ENCODE results near the gene PDZD2. TPM values are rescaled to one million over a fixed set of nuclear protein-coding genes. Genes with fewer than 3 reads are reported as not detected.

The PDZD2 gene
- total RNA-seq, 5 donors from 2014 or later (not counting 1 experiment from before 2014, with no cell fraction given), result 0.66 to 2.2 (median 1.2) TPM

DNA sequence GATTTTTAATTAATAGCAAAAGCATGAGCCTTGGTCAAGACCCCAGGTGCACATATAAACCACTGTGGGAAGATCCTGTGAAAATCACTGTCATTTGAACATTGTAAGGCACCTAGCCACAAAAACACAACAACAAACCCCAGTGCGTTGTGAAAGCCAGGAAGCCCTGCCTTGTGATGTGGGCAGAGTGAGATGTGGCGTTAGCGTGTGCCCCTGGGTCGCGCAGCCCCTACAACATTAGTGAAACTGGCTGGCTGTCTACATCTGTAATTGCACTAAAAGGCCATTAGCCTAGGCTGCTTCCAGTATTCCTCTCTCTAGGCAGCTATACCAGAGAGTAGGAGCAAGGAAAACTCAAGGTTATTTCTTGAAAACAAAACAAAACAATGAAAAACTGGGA lies 21.1 kb upstream of the PDZD2 start:
- Histone ChIP-seq H3K27me3 (replicated peaks in 1 of 2; ENCODE audit: control insufficient read depth in 2 of 2, extremely low read depth in 1 of 2, insufficient read depth in 2 of 2, low read length in 1 of 2) (peaks cover 0 to 20% of the 10 kb centered on the region in 2 experiments), H3K36me3 (ENCODE audit: control insufficient read depth in 2 of 2, extremely low read depth in 1 of 2, insufficient read depth in 1 of 2, low read length in 1 of 2) (no peaks in the 10 kb centered on the region), H3K4me1 (ENCODE audit: control insufficient read depth in 1 of 2, extremely low read depth in 1 of 2, insufficient read depth in 2 of 2, low read length in 2 of 2) (peaks cover 0 to 2% of the 10 kb centered on the region in 2 experiments), H3K27ac (ENCODE audit: low read length) (no peak overlapping the region), H3K9me3 (no peaks in the 10 kb centered on the region), H3K4me3 (ENCODE audit: control insufficient read depth in 1 of 2, extremely low read depth in 1 of 2, low read length in 1 of 2) (no peak overlapping the region)
- Mint-ChIP-seq H3K4me3 (no peak overlapping the region), H3K36me3 (no peaks in the 10 kb centered on the region), H3K4me1 (peaks cover 4 to 7% (median 5%) of the 10 kb centered on the region in 3 donors), H3K27ac (no peak overlapping the region), H3K27me3 (peaks cover 33% of the 10 kb centered on the region in 2 donors), H3K9me3 (no peaks in the 10 kb centered on the region)
- ChIA-PET POLR2A (no interaction called here), CTCF (no interaction called here)
- 0% methylated on average over 3 of the region's 5 CpGs for WGBS (ENCODE audit: insufficient coverage)
- ATAC-seq (replicated peaks in 1 of 4) (no peak), DNase-seq (no peak)

DNA sequence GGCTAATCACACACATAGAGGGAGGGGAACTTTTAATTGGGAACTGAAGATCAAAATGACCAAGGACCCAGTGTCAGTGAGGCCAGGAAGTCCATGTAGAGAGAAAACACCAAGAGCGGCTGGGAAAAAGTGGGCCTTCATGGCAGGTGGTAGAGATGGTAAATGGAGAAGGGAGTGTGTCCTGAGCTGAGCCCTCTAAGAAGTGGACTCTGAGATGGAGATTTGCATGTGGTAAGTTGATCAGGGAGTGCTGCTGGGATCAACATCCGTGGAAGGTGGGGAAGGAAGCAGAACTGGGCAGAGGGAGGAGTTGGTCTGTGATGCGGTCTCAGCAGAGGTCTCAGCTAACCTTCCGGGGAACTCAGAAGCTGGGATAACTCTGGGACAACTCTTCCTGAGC lies 18.9 kb upstream of the PDZD2 start:
- no peaks in the 10 kb centered on the region for H3K36me3 ChIP-seq (ENCODE audit: control insufficient read depth in 2 of 2, extremely low read depth in 1 of 2, insufficient read depth in 1 of 2, low read length in 1 of 2)
- H3K27me3 ChIP-seq (replicated peaks in 1 of 2; ENCODE audit: control insufficient read depth in 2 of 2, extremely low read depth in 1 of 2, insufficient read depth in 2 of 2, low read length in 1 of 2), result peaks cover 0 to 23% of the 10 kb centered on the region in 2 experiments
- ChIA-PET CTCF (no interaction called here), POLR2A (no interaction called here)
- Mint-ChIP-seq H3K27ac (peak overlapping the region in 1 of 2 donors; percentile 44), H3K4me1 (peaks cover 4 to 7% (median 5%) of the 10 kb centered on the region in 3 donors), H3K27me3 (peaks cover 33 to 37% of the 10 kb centered on the region in 2 donors), H3K9me3 (no peaks in the 10 kb centered on the region), H3K36me3 (no peaks in the 10 kb centered on the region), H3K4me3 (no peak overlapping the region)
- H3K4me1 ChIP-seq (ENCODE audit: control insufficient read depth in 1 of 2, extremely low read depth in 1 of 2, insufficient read depth in 2 of 2, low read length in 2 of 2), result peaks cover 0 to 2% of the 10 kb centered on the region in 2 experiments
- ATAC-seq (replicated peaks in 1 of 4) (no peak), DNase-seq (no peak)
- no peak overlapping the region for H3K27ac ChIP-seq (ENCODE audit: low read length)
- H3K4me3 ChIP-seq (ENCODE audit: control insufficient read depth in 1 of 2, extremely low read depth in 1 of 2, low read length in 1 of 2), result no peak overlapping the region
- 88% methylated on average over 4 of the region's 4 CpGs for WGBS (ENCODE audit: insufficient coverage)
- H3K9me3 ChIP-seq, result no peaks in the 10 kb centered on the region

DNA sequence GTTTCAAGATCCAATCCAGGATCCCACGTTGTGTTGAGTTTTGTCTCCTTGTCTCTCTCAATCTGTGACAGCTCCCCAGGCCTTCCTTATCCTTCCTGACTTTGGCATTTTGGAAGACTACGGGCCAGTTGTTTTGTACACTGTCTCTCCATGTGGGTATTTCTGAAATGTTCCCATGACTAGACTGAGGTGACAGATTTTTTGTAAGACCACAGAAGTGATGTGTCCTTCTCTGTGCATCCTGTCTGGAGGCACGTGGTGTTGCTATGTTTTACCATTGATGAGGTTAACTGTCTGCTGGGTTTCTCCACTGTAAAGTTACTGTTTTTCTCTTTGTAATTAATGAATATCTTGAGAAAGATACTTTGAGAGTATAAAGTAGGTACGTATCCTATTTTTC lies 15.7 kb upstream of the PDZD2 start:
- no peaks in the 10 kb centered on the region for H3K36me3 Mint-ChIP-seq
- POLR2A ChIA-PET, result no interaction called here
- no peak overlapping the region for H3K4me3 Mint-ChIP-seq
- H3K9me3 Mint-ChIP-seq, result no peaks in the 10 kb centered on the region
- Histone ChIP-seq H3K4me3 (ENCODE audit: control insufficient read depth in 1 of 2, extremely low read depth in 1 of 2, low read length in 1 of 2) (no peak overlapping the region), H3K4me1 (ENCODE audit: control insufficient read depth in 1 of 2, extremely low read depth in 1 of 2, insufficient read depth in 2 of 2, low read length in 2 of 2) (no peaks in the 10 kb centered on the region), H3K27me3 (replicated peaks in 1 of 2; ENCODE audit: control insufficient read depth in 2 of 2, extremely low read depth in 1 of 2, insufficient read depth in 2 of 2, low read length in 1 of 2) (peaks cover 0 to 20% of the 10 kb centered on the region in 2 experiments), H3K9me3 (no peaks in the 10 kb centered on the region), H3K27ac (ENCODE audit: low read length) (no peak overlapping the region), H3K36me3 (ENCODE audit: control insufficient read depth in 2 of 2, extremely low read depth in 1 of 2, insufficient read depth in 1 of 2, low read length in 1 of 2) (no peaks in the 10 kb centered on the region)
- no peak overlapping the region for H3K27ac Mint-ChIP-seq
- no peak for ATAC-seq (replicated peaks in 1 of 4)
- no peak for DNase-seq
- H3K4me1 Mint-ChIP-seq, result peaks cover under 1 to 2% (median under 1%) of the 10 kb centered on the region in 3 donors
- no CpG with 5 or more reads among the region's 4 CpGs for WGBS (ENCODE audit: insufficient coverage)
- CTCF ChIA-PET, result no interaction called here
- H3K27me3 Mint-ChIP-seq, result peaks cover 24 to 26% of the 10 kb centered on the region in 2 donors

DNA sequence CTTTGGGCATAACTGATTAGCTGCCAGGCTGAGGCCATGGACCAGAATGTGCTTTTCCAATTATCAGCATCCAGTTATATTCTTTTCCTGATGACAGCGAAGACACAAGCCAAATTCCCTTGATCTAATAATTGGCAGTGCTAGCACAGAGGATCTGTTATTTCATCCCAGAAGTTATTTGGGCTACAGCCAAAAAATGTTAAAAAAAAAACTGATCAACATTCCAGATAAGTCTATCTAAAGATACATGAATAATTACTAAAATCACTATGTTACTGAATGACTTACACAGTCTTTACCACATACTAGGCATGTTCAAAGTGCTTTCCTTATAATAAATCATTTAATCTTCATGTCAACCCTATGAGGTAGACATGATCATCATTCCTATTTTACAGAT lies 13.5 kb upstream of the PDZD2 start:
- no peaks in the 10 kb centered on the region for H3K9me3 ChIP-seq
- Mint-ChIP-seq H3K9me3 (no peaks in the 10 kb centered on the region), H3K27me3 (peaks cover 14 to 32% of the 10 kb centered on the region in 2 donors), H3K27ac (no peak overlapping the region), H3K36me3 (no peaks in the 10 kb centered on the region), H3K4me1 (no peaks in the 10 kb centered on the region), H3K4me3 (no peak overlapping the region)
- POLR2A ChIA-PET, result no interaction called here
- CTCF ChIA-PET, result no interaction called here
- 71% methylated on average over 1 of the region's 1 CpG for WGBS (ENCODE audit: insufficient coverage)
- no peak overlapping the region for H3K4me3 ChIP-seq (ENCODE audit: control insufficient read depth in 1 of 2, extremely low read depth in 1 of 2, low read length in 1 of 2)
- no peak for ATAC-seq (replicated peaks in 1 of 4)
- H3K27me3 ChIP-seq (replicated peaks in 1 of 2; ENCODE audit: control insufficient read depth in 2 of 2, extremely low read depth in 1 of 2, insufficient read depth in 2 of 2, low read length in 1 of 2), result peaks cover 0 to 4% of the 10 kb centered on the region in 2 experiments
- no peak overlapping the region for H3K27ac ChIP-seq (ENCODE audit: low read length)
- H3K4me1 ChIP-seq (ENCODE audit: control insufficient read depth in 1 of 2, extremely low read depth in 1 of 2, insufficient read depth in 2 of 2, low read length in 2 of 2), result no peaks in the 10 kb centered on the region
- no peaks in the 10 kb centered on the region for H3K36me3 ChIP-seq (ENCODE audit: control insufficient read depth in 2 of 2, extremely low read depth in 1 of 2, insufficient read depth in 1 of 2, low read length in 1 of 2)
- no peak for DNase-seq

DNA sequence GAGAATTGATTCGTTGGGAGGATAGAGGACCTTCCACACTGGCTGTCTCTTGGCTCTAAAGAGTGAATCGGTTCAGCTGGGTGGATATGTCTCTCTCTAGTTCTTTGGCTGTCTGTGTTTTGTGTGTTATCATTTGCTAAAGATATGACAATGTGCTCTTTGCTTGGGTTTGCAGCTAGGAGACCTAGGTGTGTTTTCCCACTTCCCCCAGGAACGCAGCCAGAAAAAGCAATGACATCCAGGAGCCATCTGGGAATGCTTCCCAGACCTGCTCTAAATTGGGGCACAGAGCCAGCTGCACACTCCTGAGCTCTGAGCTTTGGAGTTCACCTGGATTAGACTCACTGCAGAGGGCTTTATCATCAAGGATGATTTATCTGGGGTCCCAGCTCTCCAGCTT lies 12.8 kb upstream of the PDZD2 start:
- CTCF ChIA-PET, result interaction anchor here in 1 of 2 donors (0.5 kb wide), 1 partner anchor 605 kb away, joined by 3 read pairs; no protein-coding TSS in a partner anchor
- WGBS (ENCODE audit: insufficient coverage), result 30% methylated on average over 2 of the region's 3 CpGs
- no peak for DNase-seq
- Mint-ChIP-seq H3K27me3 (peaks cover 16 to 40% of the 10 kb centered on the region in 2 donors), H3K4me3 (no peak overlapping the region), H3K9me3 (no peaks in the 10 kb centered on the region), H3K4me1 (no peaks in the 10 kb centered on the region), H3K36me3 (no peaks in the 10 kb centered on the region), H3K27ac (no peak overlapping the region)
- Histone ChIP-seq H3K36me3 (ENCODE audit: control insufficient read depth in 2 of 2, extremely low read depth in 1 of 2, insufficient read depth in 1 of 2, low read length in 1 of 2) (no peaks in the 10 kb centered on the region), H3K4me3 (ENCODE audit: control insufficient read depth in 1 of 2, extremely low read depth in 1 of 2, low read length in 1 of 2) (no peak overlapping the region), H3K9me3 (no peaks in the 10 kb centered on the region), H3K27ac (ENCODE audit: low read length) (no peak overlapping the region), H3K4me1 (ENCODE audit: control insufficient read depth in 1 of 2, extremely low read depth in 1 of 2, insufficient read depth in 2 of 2, low read length in 2 of 2) (no peaks in the 10 kb centered on the region), H3K27me3 (replicated peaks in 1 of 2; ENCODE audit: control insufficient read depth in 2 of 2, extremely low read depth in 1 of 2, insufficient read depth in 2 of 2, low read length in 1 of 2) (peaks cover 0 to 4% of the 10 kb centered on the region in 2 experiments)
- ATAC-seq (replicated peaks in 1 of 4), result no peak
- POLR2A ChIA-PET, result no interaction called here

DNA sequence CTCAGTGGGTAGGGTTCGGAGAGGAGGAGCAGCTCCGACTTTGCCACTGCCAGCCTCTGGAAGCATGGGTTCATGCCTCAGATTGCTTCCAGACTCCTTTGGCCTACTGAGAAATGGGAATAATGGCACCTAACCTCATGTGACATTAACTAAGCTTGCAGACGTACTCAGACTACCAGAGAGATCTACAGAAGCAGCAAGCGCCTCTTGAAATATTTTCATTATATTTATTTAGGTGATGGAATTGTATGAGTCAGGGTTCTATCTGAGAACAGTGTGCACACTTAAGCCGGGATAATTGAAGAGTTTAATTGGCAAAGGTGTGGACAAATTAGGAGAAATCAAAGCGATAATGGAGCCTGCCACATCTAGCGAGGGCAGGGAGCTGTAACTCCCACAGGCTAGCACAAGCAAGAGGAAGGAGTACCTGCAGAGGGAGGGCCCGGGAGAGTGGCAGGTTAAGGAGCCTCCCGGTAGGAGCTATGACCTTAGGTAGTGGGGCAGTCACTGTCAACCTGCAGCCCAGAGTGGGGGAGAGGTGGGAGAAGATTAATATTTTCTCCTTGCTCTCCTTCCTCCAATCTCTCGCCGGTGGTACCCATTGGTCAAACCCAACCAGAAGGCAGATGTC lies 12.2 kb upstream of the PDZD2 start:
- H3K36me3 ChIP-seq (ENCODE audit: control insufficient read depth in 2 of 2, extremely low read depth in 1 of 2, insufficient read depth in 1 of 2, low read length in 1 of 2), result no peaks in the 10 kb centered on the region
- no peaks in the 10 kb centered on the region for H3K4me1 ChIP-seq (ENCODE audit: control insufficient read depth in 1 of 2, extremely low read depth in 1 of 2, insufficient read depth in 2 of 2, low read length in 2 of 2)
- peaks cover 0 to 4% of the 10 kb centered on the region in 2 experiments for H3K27me3 ChIP-seq (replicated peaks in 1 of 2; ENCODE audit: control insufficient read depth in 2 of 2, extremely low read depth in 1 of 2, insufficient read depth in 2 of 2, low read length in 1 of 2)
- ChIA-PET POLR2A (no interaction called here), CTCF (interaction anchor here in 1 of 2 donors (0.5 kb wide), 1 partner anchor 605 kb away, joined by 3 read pairs; no protein-coding TSS in a partner anchor)
- no peaks in the 10 kb centered on the region for H3K9me3 Mint-ChIP-seq
- H3K27ac Mint-ChIP-seq, result no peak overlapping the region
- DNase-seq (no peak), ATAC-seq (replicated peaks in 1 of 4) (no peak)
- H3K36me3 Mint-ChIP-seq, result no peaks in the 10 kb centered on the region
- H3K27me3 Mint-ChIP-seq, result peaks cover 16 to 40% of the 10 kb centered on the region in 2 donors
- H3K9me3 ChIP-seq, result no peaks in the 10 kb centered on the region
- H3K4me3 Mint-ChIP-seq, result no peak overlapping the region
- 84% methylated on average over 5 of the region's 11 CpGs for WGBS (ENCODE audit: insufficient coverage)
- no peak overlapping the region for H3K27ac ChIP-seq (ENCODE audit: low read length)
- H3K4me3 ChIP-seq (ENCODE audit: control insufficient read depth in 1 of 2, extremely low read depth in 1 of 2, low read length in 1 of 2), result no peak overlapping the region
- no peaks in the 10 kb centered on the region for H3K4me1 Mint-ChIP-seq

Data from T-cell (primary cell).